GM10248 (cell line): ENCODE results near the gene CRISP1.

Source experiments
- CTCF ChIA-PET: fragments of 300-600 bp; sonication (Branson Sonifier 250); formaldehyde crosslinking; extraction: SDS; loops from one replicate; lab custom pipeline; 2021; ENCODE audit warnings: antibody characterized with exemption; lab: Yijun Ruan, JAX
- POLR2A ChIA-PET: fragments of 350-650 bp; sonication (Branson Sonifier 250); formaldehyde crosslinking; extraction: SDS; loops from one replicate; lab custom pipeline; 2020; ENCODE audit warnings: antibody characterized with exemption; lab: Yijun Ruan, JAX
- DNase-seq: peaks from one replicate; pipeline ENCODE4 v3.0.0; 2012; ENCODE audit errors: extremely low spot score
- CTCF ChIP-seq: IDR thresholded peaks from 2 replicates; pipeline ENCODE4 v1.5.1; 2012; ENCODE audit warnings: mild to moderate bottlenecking, low read depth; ENCODE audit errors: extremely low read depth, missing control alignments, control extremely low read depth

Gene CRISP1

GRCh38 chr6:49866485-49866943 is at the start of gene CRISP1:
Gene CRISP1, minus strand, starts transcription at chr6:49866535. Its CDS starts 9,135 bp downstream, at chr6:49857400.
- POLR2A ChIA-PET, result no interaction called here
- no peak for TF ChIP-seq CTCF
- no peak for DNase-seq
- CTCF ChIA-PET, result no interaction called here

- CTCF ChIA-PET, result interaction anchor here (1.9 to 2.9 kb wide), 2 partner anchors 11 kb away, joined by 10 to 15 read pairs; no protein-coding TSS in a partner anchor
- no peak for DNase-seq
- no peak for TF ChIP-seq CTCF
- POLR2A ChIA-PET, result no interaction called here
Measured at GRCh38 chr6:49915035-49915434, 48.7 kb upstream of the CRISP1 start.

- DNase-seq, result no peak
- no peak for TF ChIP-seq CTCF
- CTCF ChIA-PET, result interaction anchor here (1.9 to 2.9 kb wide), 2 partner anchors 10 to 12 kb away, joined by 10 to 15 read pairs; no protein-coding TSS in a partner anchor
- POLR2A ChIA-PET, result no interaction called here
Measured at GRCh38 chr6:49913636-49914375, 47.5 kb upstream of the CRISP1 start.

GRCh38 chr6:49912196-49912595 is 45.9 kb upstream of the CRISP1 start:
- ChIA-PET POLR2A (no interaction called here), CTCF (no interaction called here)
- DNase-seq, result no peak
- no peak for TF ChIP-seq CTCF

- no peak for DNase-seq
- POLR2A ChIA-PET, result no interaction called here
- CTCF ChIA-PET, result no interaction called here
- TF ChIP-seq CTCF, result no peak
Measured at GRCh38 chr6:49911252-49911651, 44.9 kb upstream of the CRISP1 start.

- ChIA-PET CTCF (no interaction called here), POLR2A (no interaction called here)
- DNase-seq, result no peak
- TF ChIP-seq CTCF, result no peak
Measured at GRCh38 chr6:49909563-49909962, 43.2 kb upstream of the CRISP1 start.
